Duodenal mucosa (tissue), 2 donors: ENCODE results near the gene SPOCK2.
"Not testable (repeated sequence)": the region's sequence is repeated elsewhere in the genome, so short reads cannot be mapped to it uniquely, and the experiment has no call there.

Source experiments
- H3K27ac ChIP-seq: one replicate; pipeline ENCODE4 v1.7.0; 2013; ENCODE audit warnings: low read depth, low read length
- H3K27me3 ChIP-seq, 2 donors: one replicate each; pipeline ENCODE4 v1.7.0; 2013; ENCODE audit warnings: low read length in 2 of 2, control low read depth in 1 of 2; ENCODE audit not compliant: insufficient read depth in 2 of 2, control insufficient read depth in 1 of 2
- H3K36me3 ChIP-seq, 2 donors: one replicate each; pipeline ENCODE4 v1.7.0; 2013; ENCODE audit warnings: low read length in 2 of 2, control low read depth in 1 of 2; ENCODE audit not compliant: insufficient read depth in 2 of 2, control insufficient read depth in 1 of 2
- H3K4me1 ChIP-seq, 2 donors: one replicate each; pipeline ENCODE4 v1.7.0; 2013; ENCODE audit warnings: low read length in 2 of 2, control low read depth in 1 of 2; ENCODE audit not compliant: insufficient read depth in 2 of 2, control insufficient read depth in 1 of 2
- H3K4me3 ChIP-seq, 2 donors: one replicate each; pipeline ENCODE4 v1.7.0; 2013; ENCODE audit warnings: low read length in 2 of 2, low read depth in 1 of 2
- H3K9ac ChIP-seq, 2 donors: one replicate each; pipeline ENCODE4 v1.7.0; 2013; ENCODE audit warnings: low read length in 2 of 2, low read depth in 1 of 2
- H3K9me3 ChIP-seq, 2 donors: one replicate each; pipeline ENCODE4 v1.7.0; 2013; ENCODE audit warnings: low read length in 2 of 2, control low read depth in 1 of 2; ENCODE audit not compliant: control insufficient read depth in 1 of 2

The SPOCK2 gene

GRCh38 chr10:72087969-72088888 lies at the start of gene SPOCK2:
SPOCK2 (minus strand) TSS chr10:72088551; CDS start chr10:72088328, 223 bp downstream.
- Histone ChIP-seq H3K4me3 (peak within 1 kb of the TSS; percentile 57 to 64), H3K9me3 (no peaks in the 10 kb centered on the region), H3K27ac (peak within 1 kb of the TSS; percentile 10), H3K27me3 (peaks cover 19 to 23% of the 10 kb centered on the region in 2 donors), H3K9ac (peak within 1 kb of the TSS; percentile 44 to 60), H3K36me3 (no peaks in the 10 kb centered on the region), H3K4me1 (peaks cover 11 to 20% of the 10 kb centered on the region in 2 donors)

GRCh38 chr10:72137583-72137982 lies 49.2 kb upstream of the SPOCK2 start:
- Histone ChIP-seq H3K27me3 (no peaks in the 10 kb centered on the region), H3K9ac (no peak overlapping the region), H3K9me3 (no peaks in the 10 kb centered on the region), H3K4me1 (no peaks in the 10 kb centered on the region), H3K4me3 (no peak overlapping the region), H3K36me3 (no peaks in the 10 kb centered on the region), H3K27ac (no peak overlapping the region)

- not testable (repeated sequence) for H3K27me3 ChIP-seq, H3K4me3 ChIP-seq, H3K27ac ChIP-seq
These were observed 47.9 kb upstream of the SPOCK2 start for GRCh38 chr10:72136225-72136624.

GRCh38 chr10:72134785-72135767 lies 46.7 kb upstream of the SPOCK2 start:
- no peaks in the 10 kb centered on the region for H3K27me3 ChIP-seq
- H3K9me3 ChIP-seq, result no peaks in the 10 kb centered on the region
- H3K9ac ChIP-seq, result no peak overlapping the region
- H3K4me3 ChIP-seq, result no peak overlapping the region
- H3K4me1 ChIP-seq, result no peaks in the 10 kb centered on the region
- H3K36me3 ChIP-seq, result no peaks in the 10 kb centered on the region
- H3K27ac ChIP-seq, result no peak overlapping the region

More at GRCh38 chr10:72136225-72136624, 47.9 kb upstream of the SPOCK2 start:
- H3K9me3 ChIP-seq, H3K4me1 ChIP-seq, H3K36me3 ChIP-seq, H3K9ac ChIP-seq: not testable (repeated sequence)

GRCh38 chr10:72133517-72133916 lies 45.2 kb upstream of the SPOCK2 start:
- Histone ChIP-seq H3K9ac (no peak overlapping the region), H3K27ac (no peak overlapping the region)

GRCh38 chr10:72132854-72133253 lies 44.5 kb upstream of the SPOCK2 start:
- no peaks in the 10 kb centered on the region for H3K4me1 ChIP-seq
- no peaks in the 10 kb centered on the region for H3K9me3 ChIP-seq
- no peaks in the 10 kb centered on the region for H3K27me3 ChIP-seq
- H3K36me3 ChIP-seq, result peaks cover 0 to under 1% of the 10 kb centered on the region in 2 donors
- H3K9ac ChIP-seq, result no peak overlapping the region
- H3K4me3 ChIP-seq, result no peak overlapping the region
- no peak overlapping the region for H3K27ac ChIP-seq

More at GRCh38 chr10:72133517-72133916, 45.2 kb upstream of the SPOCK2 start:
- Histone ChIP-seq H3K36me3 (no peaks in the 10 kb centered on the region), H3K4me3 (no peak overlapping the region), H3K4me1 (no peaks in the 10 kb centered on the region), H3K27me3 (no peaks in the 10 kb centered on the region), H3K9me3 (no peaks in the 10 kb centered on the region)

- H3K4me3 ChIP-seq, result no peak overlapping the region
- no peaks in the 10 kb centered on the region for H3K27me3 ChIP-seq
- H3K9ac ChIP-seq, result no peak overlapping the region
- H3K36me3 ChIP-seq, result peaks cover 0 to 3% of the 10 kb centered on the region in 2 donors
- H3K27ac ChIP-seq, result no peak overlapping the region
- no peaks in the 10 kb centered on the region for H3K4me1 ChIP-seq
- no peaks in the 10 kb centered on the region for H3K9me3 ChIP-seq
These were observed 39.2 kb upstream of the SPOCK2 start for GRCh38 chr10:72127571-72127970.

- Histone ChIP-seq H3K4me1 (no peaks in the 10 kb centered on the region), H3K9ac (no peak overlapping the region), H3K27ac (no peak overlapping the region), H3K9me3 (no peaks in the 10 kb centered on the region), H3K36me3 (peaks cover 0 to 3% of the 10 kb centered on the region in 2 donors), H3K27me3 (no peaks in the 10 kb centered on the region), H3K4me3 (no peak overlapping the region)
These were observed 38.5 kb upstream of the SPOCK2 start for GRCh38 chr10:72126872-72127232.

GRCh38 chr10:72126184-72126871 lies 38.0 kb upstream of the SPOCK2 start:
- Histone ChIP-seq H3K4me1 (no peaks in the 10 kb centered on the region), H3K27me3 (no peaks in the 10 kb centered on the region), H3K36me3 (peaks cover 0 to 3% of the 10 kb centered on the region in 2 donors), H3K9me3 (no peaks in the 10 kb centered on the region), H3K27ac (no peak overlapping the region), H3K4me3 (no peak overlapping the region), H3K9ac (no peak overlapping the region)
